ENCODE data around the gene TAMM41. TPM values are rescaled to one million over a fixed set of nuclear protein-coding genes. Genes with fewer than 3 reads are reported as not detected.
"Not testable (repeated sequence)": the region's sequence is repeated elsewhere in the genome, so short reads cannot be mapped to it uniquely, and the experiment has no call there.

Gene TAMM41
- total RNA-seq, 5 donors from 2014 or later (not counting 1 experiment from before 2014, with no cell fraction given): 19.6 to 43.3 (median 32.4) TPM

DNA sequence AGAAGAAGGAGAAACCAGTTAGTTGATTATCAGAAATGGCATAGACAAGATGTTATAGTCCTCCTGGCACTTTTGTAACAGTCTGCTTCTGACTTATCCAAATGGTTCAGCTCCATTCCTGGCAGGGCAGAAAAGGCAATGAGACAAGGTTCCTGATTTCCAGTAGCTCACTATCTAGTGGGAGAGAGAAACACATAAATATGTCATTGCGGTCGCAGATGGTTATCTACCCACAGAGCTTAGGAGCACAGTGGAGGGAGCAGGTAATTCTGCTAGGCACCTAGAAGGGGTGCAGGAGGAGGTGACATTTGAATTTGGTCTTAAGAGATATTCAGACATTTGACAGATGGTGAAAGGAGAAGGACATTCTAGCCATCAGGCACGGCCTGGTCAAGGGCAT is 78.1 kb downstream of the TAMM41 start:
- DNase-seq: no peak
- Histone ChIP-seq H3K4me1 (ENCODE audit: control insufficient read depth in 1 of 2, extremely low read depth in 1 of 2, insufficient read depth in 2 of 2, low read length in 2 of 2) (peaks cover 8 to 17% of the 10 kb centered on the region in 2 experiments), H3K4me3 (ENCODE audit: control insufficient read depth in 1 of 2, extremely low read depth in 1 of 2, low read length in 1 of 2) (no peak overlapping the region), H3K9me3 (no peaks in the 10 kb centered on the region), H3K27ac (ENCODE audit: low read length) (no peak overlapping the region), H3K36me3 (ENCODE audit: control insufficient read depth in 2 of 2, extremely low read depth in 1 of 2, insufficient read depth in 1 of 2, low read length in 1 of 2) (no peaks in the 10 kb centered on the region), H3K27me3 (replicated peaks in 1 of 2; ENCODE audit: control insufficient read depth in 2 of 2, extremely low read depth in 1 of 2, insufficient read depth in 2 of 2, low read length in 1 of 2) (no peaks in the 10 kb centered on the region)
- WGBS (ENCODE audit: insufficient coverage): 83% methylated on average over 1 of the region's 3 CpGs
- H3K36me3 Mint-ChIP-seq: no peaks in the 10 kb centered on the region
- H3K27me3 Mint-ChIP-seq: no peaks in the 10 kb centered on the region
- H3K4me3 Mint-ChIP-seq: peak overlapping the region in 1 of 3 donors; percentile 42
- no peaks in the 10 kb centered on the region for H3K9me3 Mint-ChIP-seq
- POLR2A ChIA-PET: no interaction called here
- ATAC-seq (replicated peaks in 1 of 4): no peak
- CTCF ChIA-PET: no interaction called here
- no peak overlapping the region for H3K27ac Mint-ChIP-seq
- H3K4me1 Mint-ChIP-seq: peaks cover 14 to 31% (median 24%) of the 10 kb centered on the region in 3 donors

DNA sequence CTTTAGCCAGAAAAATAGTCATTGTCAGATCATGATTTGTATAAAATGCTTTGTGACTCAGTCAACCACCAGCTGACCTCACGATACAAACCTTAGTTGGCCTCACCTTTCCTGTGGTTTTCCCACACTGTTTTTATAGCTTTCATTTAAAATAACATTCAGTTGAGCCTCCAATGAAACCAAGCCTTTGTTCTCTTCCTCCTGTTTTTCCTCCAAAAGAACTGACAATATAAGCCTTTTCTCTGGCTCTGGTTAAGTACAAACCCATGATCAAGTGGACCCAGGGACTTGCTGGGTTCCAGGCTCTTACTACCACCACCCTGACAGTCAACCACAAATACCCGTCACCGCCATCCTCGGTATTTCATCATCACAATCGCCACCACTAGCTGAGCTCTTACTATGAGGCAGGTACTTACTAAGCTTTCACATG is 81.7 kb downstream of the TAMM41 start:
- Mint-ChIP-seq H3K27ac (peak overlapping the region; percentile 33 to 86), H3K9me3 (no peaks in the 10 kb centered on the region), H3K36me3 (no peaks in the 10 kb centered on the region), H3K4me3 (no peak overlapping the region), H3K27me3 (no peaks in the 10 kb centered on the region), H3K4me1 (peaks cover 0 to 14% (median 9%) of the 10 kb centered on the region in 3 donors)
- ATAC-seq (replicated peaks in 1 of 4) (peak in 1 of 4 experiments; percentile 61), DNase-seq (no peak)
- ChIA-PET POLR2A (interaction anchor here in 1 of 2 donors (0.6 to 0.7 kb wide), 2 partner anchors 31 to 493 kb away, joined by 4 read pairs; partner anchors contain the start of gene ATG7), CTCF (interaction anchor here in 1 of 2 donors (0.6 kb wide), 1 partner anchor 472 kb away, joined by 5 read pairs; no protein-coding TSS in a partner anchor)
- Histone ChIP-seq H3K36me3 (ENCODE audit: control insufficient read depth in 2 of 2, extremely low read depth in 1 of 2, insufficient read depth in 1 of 2, low read length in 1 of 2) (no peaks in the 10 kb centered on the region), H3K9me3 (no peaks in the 10 kb centered on the region), H3K4me1 (ENCODE audit: control insufficient read depth in 1 of 2, extremely low read depth in 1 of 2, insufficient read depth in 2 of 2, low read length in 2 of 2) (peaks cover 1 to 3% of the 10 kb centered on the region in 2 experiments), H3K4me3 (ENCODE audit: control insufficient read depth in 1 of 2, extremely low read depth in 1 of 2, low read length in 1 of 2) (no peak overlapping the region), H3K27ac (ENCODE audit: low read length) (no peak overlapping the region), H3K27me3 (replicated peaks in 1 of 2; ENCODE audit: control insufficient read depth in 2 of 2, extremely low read depth in 1 of 2, insufficient read depth in 2 of 2, low read length in 1 of 2) (no peaks in the 10 kb centered on the region)
- 20% methylated on average over 1 of the region's 5 CpGs for WGBS (ENCODE audit: insufficient coverage)

DNA sequence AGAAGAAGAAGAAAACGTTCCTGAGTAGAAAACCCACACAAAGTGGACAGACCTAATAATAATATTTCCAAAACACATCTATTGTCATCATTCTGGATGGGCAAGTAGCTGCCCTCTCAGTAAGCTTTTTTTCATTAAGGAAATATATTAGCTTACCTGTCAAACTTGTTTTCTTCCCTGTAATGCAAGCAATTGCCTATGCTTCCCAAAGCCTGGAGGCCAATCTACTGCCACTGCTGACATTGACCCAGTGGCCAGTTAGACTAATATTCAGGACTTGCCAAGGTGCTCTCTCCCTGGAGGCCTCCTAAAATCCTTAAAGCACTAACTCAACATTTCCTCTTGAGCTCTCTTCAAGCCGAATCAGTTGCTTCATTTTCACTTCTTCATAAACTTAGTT is 86.7 kb downstream of the TAMM41 start:
- Mint-ChIP-seq H3K36me3 (no peaks in the 10 kb centered on the region), H3K4me1 (peaks cover 0 to 2% (median 2%) of the 10 kb centered on the region in 3 donors), H3K27me3 (no peaks in the 10 kb centered on the region), H3K9me3 (no peaks in the 10 kb centered on the region), H3K27ac (no peak overlapping the region), H3K4me3 (no peak overlapping the region)
- H3K4me1 ChIP-seq (ENCODE audit: control insufficient read depth in 1 of 2, extremely low read depth in 1 of 2, insufficient read depth in 2 of 2, low read length in 2 of 2): no peaks in the 10 kb centered on the region
- no peaks in the 10 kb centered on the region for H3K36me3 ChIP-seq (ENCODE audit: control insufficient read depth in 2 of 2, extremely low read depth in 1 of 2, insufficient read depth in 1 of 2, low read length in 1 of 2)
- ATAC-seq (replicated peaks in 1 of 4) (no peak), DNase-seq (no peak)
- H3K27ac ChIP-seq (ENCODE audit: low read length): no peak overlapping the region
- no peaks in the 10 kb centered on the region for H3K9me3 ChIP-seq
- ChIA-PET CTCF (no interaction called here), POLR2A (interaction anchor here (0.6 to 0.7 kb wide), 2 partner anchors 464 to 805 kb away, joined by 3 to 4 read pairs; no protein-coding TSS in a partner anchor)
- H3K4me3 ChIP-seq (ENCODE audit: control insufficient read depth in 1 of 2, extremely low read depth in 1 of 2, low read length in 1 of 2): no peak overlapping the region
- no CpG with 5 or more reads among the region's 2 CpGs for WGBS (ENCODE audit: insufficient coverage)
- H3K27me3 ChIP-seq (replicated peaks in 1 of 2; ENCODE audit: control insufficient read depth in 2 of 2, extremely low read depth in 1 of 2, insufficient read depth in 2 of 2, low read length in 1 of 2): peaks cover 0 to 7% of the 10 kb centered on the region in 2 experiments

DNA sequence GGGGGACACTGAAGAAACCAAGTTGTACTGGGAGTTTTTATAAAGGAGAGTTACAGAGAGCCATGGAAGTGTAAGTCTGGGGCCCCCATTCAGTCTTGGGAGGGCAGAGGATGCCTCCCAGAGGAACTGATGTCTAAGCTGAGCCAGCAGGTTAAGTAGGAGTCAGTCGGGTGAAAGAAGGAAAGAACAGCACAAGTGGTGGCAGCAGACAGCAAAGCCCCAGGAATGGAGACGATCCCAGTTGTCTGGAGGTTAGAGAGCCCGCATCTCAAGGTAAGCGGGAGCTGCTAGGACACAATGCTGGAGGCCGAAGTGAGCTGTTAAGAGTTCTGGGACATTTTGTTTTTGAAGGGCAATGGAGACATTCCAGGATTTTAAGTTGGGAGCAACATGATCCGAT is 88.8 kb downstream of the TAMM41 start:
- Histone ChIP-seq H3K4me1 (ENCODE audit: control insufficient read depth in 1 of 2, extremely low read depth in 1 of 2, insufficient read depth in 2 of 2, low read length in 2 of 2) (no peaks in the 10 kb centered on the region), H3K9me3 (no peaks in the 10 kb centered on the region), H3K27ac (ENCODE audit: low read length) (no peak overlapping the region), H3K4me3 (ENCODE audit: control insufficient read depth in 1 of 2, extremely low read depth in 1 of 2, low read length in 1 of 2) (no peak overlapping the region), H3K36me3 (ENCODE audit: control insufficient read depth in 2 of 2, extremely low read depth in 1 of 2, insufficient read depth in 1 of 2, low read length in 1 of 2) (no peaks in the 10 kb centered on the region), H3K27me3 (replicated peaks in 1 of 2; ENCODE audit: control insufficient read depth in 2 of 2, extremely low read depth in 1 of 2, insufficient read depth in 2 of 2, low read length in 1 of 2) (peaks cover 0 to 10% of the 10 kb centered on the region in 2 experiments)
- H3K36me3 Mint-ChIP-seq: no peaks in the 10 kb centered on the region
- POLR2A ChIA-PET: no interaction called here
- no peaks in the 10 kb centered on the region for H3K4me1 Mint-ChIP-seq
- H3K27me3 Mint-ChIP-seq: no peaks in the 10 kb centered on the region
- ATAC-seq (replicated peaks in 1 of 4) (no peak), DNase-seq (no peak)
- no peaks in the 10 kb centered on the region for H3K9me3 Mint-ChIP-seq
- no peak overlapping the region for H3K27ac Mint-ChIP-seq
- no peak overlapping the region for H3K4me3 Mint-ChIP-seq
- CTCF ChIA-PET: no interaction called here
- 85% methylated on average over 5 of the region's 6 CpGs for WGBS (ENCODE audit: insufficient coverage)

DNA sequence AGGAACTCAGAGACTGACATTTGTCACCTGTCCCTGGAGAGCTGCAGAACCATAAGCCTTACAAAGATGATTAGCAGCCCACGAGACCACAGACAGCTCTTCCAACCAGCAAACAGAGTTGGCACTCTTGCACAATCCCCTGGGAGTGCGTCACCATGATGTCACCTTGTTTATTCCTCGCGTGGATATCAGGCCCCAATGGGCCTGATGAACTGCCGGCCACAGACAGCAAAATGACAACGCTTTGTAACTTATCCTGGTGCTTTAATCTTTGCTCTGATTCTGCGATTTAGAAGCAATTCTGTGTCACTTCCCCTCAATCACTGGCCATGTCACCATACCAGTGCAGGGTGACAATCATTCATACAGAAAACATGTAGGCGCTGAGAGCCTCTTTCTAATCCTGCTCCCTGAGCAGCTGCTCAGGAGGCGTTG is 89.2 kb downstream of the TAMM41 start:
- no peak overlapping the region for H3K4me3 Mint-ChIP-seq
- Histone ChIP-seq H3K9me3 (no peaks in the 10 kb centered on the region), H3K36me3 (ENCODE audit: control insufficient read depth in 2 of 2, extremely low read depth in 1 of 2, insufficient read depth in 1 of 2, low read length in 1 of 2) (no peaks in the 10 kb centered on the region), H3K4me3 (ENCODE audit: control insufficient read depth in 1 of 2, extremely low read depth in 1 of 2, low read length in 1 of 2) (no peak overlapping the region), H3K27me3 (replicated peaks in 1 of 2; ENCODE audit: control insufficient read depth in 2 of 2, extremely low read depth in 1 of 2, insufficient read depth in 2 of 2, low read length in 1 of 2) (peaks cover 0 to 14% of the 10 kb centered on the region in 2 experiments), H3K4me1 (ENCODE audit: control insufficient read depth in 1 of 2, extremely low read depth in 1 of 2, insufficient read depth in 2 of 2, low read length in 2 of 2) (no peaks in the 10 kb centered on the region), H3K27ac (ENCODE audit: low read length) (no peak overlapping the region)
- no peaks in the 10 kb centered on the region for H3K27me3 Mint-ChIP-seq
- ChIA-PET POLR2A (no interaction called here), CTCF (no interaction called here)
- ATAC-seq (replicated peaks in 1 of 4) (no peak), DNase-seq (no peak)
- no peaks in the 10 kb centered on the region for H3K4me1 Mint-ChIP-seq
- no peaks in the 10 kb centered on the region for H3K36me3 Mint-ChIP-seq
- no peak overlapping the region for H3K27ac Mint-ChIP-seq
- no peaks in the 10 kb centered on the region for H3K9me3 Mint-ChIP-seq
- WGBS (ENCODE audit: insufficient coverage): 54% methylated on average over 7 of the region's 9 CpGs

DNA sequence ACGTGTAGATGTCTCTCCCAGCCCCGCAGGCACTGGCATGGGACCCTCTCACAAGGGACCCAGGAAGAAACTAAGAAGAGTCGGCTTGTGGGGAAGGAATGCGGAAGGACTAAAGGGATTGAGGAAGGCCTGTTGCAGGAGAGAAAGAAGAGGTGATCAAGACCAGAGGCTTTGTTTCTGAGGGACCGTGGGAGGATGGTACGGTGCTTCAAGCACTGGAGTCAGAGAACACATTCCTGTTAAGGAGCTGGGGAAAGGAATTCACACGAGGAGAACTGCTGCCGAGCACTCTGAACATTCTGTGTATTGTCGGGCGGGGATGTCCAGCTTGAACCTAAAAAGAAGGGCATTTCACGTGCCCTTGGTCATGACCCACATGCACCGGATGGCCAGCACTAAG is 91.4 kb downstream of the TAMM41 start:
- Histone ChIP-seq H3K4me1 (ENCODE audit: control insufficient read depth in 1 of 2, extremely low read depth in 1 of 2, insufficient read depth in 2 of 2, low read length in 2 of 2) (no peaks in the 10 kb centered on the region), H3K9me3 (no peaks in the 10 kb centered on the region), H3K27ac (ENCODE audit: low read length) (no peak overlapping the region), H3K36me3 (ENCODE audit: control insufficient read depth in 2 of 2, extremely low read depth in 1 of 2, insufficient read depth in 1 of 2, low read length in 1 of 2) (no peaks in the 10 kb centered on the region), H3K27me3 (replicated peaks in 1 of 2; ENCODE audit: control insufficient read depth in 2 of 2, extremely low read depth in 1 of 2, insufficient read depth in 2 of 2, low read length in 1 of 2) (peaks cover 0 to 14% of the 10 kb centered on the region in 2 experiments), H3K4me3 (ENCODE audit: control insufficient read depth in 1 of 2, extremely low read depth in 1 of 2, low read length in 1 of 2) (no peak overlapping the region)
- Mint-ChIP-seq H3K27me3 (no peaks in the 10 kb centered on the region), H3K36me3 (no peaks in the 10 kb centered on the region), H3K27ac (no peak overlapping the region), H3K9me3 (no peaks in the 10 kb centered on the region), H3K4me1 (no peaks in the 10 kb centered on the region), H3K4me3 (no peak overlapping the region)
- CTCF ChIA-PET: no interaction called here
- POLR2A ChIA-PET: no interaction called here
- ATAC-seq (replicated peaks in 1 of 4): no peak
- 82% methylated on average over 12 of the region's 12 CpGs for WGBS (ENCODE audit: insufficient coverage)
- DNase-seq: no peak

DNA sequence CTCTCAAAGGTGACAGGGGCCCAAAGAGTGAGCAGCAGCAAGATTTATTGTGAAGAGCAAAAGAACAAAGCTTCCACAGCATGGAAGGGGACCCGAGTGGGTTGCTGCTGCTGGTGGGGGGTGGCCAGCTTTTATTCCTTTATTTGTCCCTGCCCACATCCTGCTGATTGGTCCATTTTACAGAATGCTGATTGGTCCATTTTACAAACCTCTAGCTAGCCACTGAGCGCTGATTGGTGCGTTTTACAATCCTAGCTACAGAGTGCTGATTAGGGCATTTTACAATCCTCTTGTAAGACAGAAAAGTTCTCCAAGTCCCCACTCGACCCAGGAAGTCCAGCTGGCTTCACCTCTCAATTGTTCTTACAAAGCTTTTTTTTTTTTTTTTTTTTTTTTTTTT is 94.4 kb downstream of the TAMM41 start:
- H3K4me3 ChIP-seq (ENCODE audit: control insufficient read depth in 1 of 2, extremely low read depth in 1 of 2, low read length in 1 of 2); H3K36me3 ChIP-seq (ENCODE audit: control insufficient read depth in 2 of 2, extremely low read depth in 1 of 2, insufficient read depth in 1 of 2, low read length in 1 of 2); H3K27ac ChIP-seq (ENCODE audit: low read length); H3K4me1 Mint-ChIP-seq; DNase-seq; H3K9me3 Mint-ChIP-seq; H3K4me1 ChIP-seq (ENCODE audit: control insufficient read depth in 1 of 2, extremely low read depth in 1 of 2, insufficient read depth in 2 of 2, low read length in 2 of 2); H3K9me3 ChIP-seq; ATAC-seq (replicated peaks in 1 of 4); H3K27ac Mint-ChIP-seq; H3K4me3 Mint-ChIP-seq; H3K36me3 Mint-ChIP-seq; CTCF ChIA-PET; H3K27me3 Mint-ChIP-seq: not testable (repeated sequence)
- WGBS (ENCODE audit: insufficient coverage): 60% methylated on average over 1 of the region's 4 CpGs
- H3K27me3 ChIP-seq (replicated peaks in 1 of 2; ENCODE audit: control insufficient read depth in 2 of 2, extremely low read depth in 1 of 2, insufficient read depth in 2 of 2, low read length in 1 of 2): peaks cover 0 to 10% of the 10 kb centered on the region in 2 experiments
- POLR2A ChIA-PET: interaction anchor here in 1 of 2 donors (0.6 kb wide), 1 partner anchor 1483 kb away, joined by 3 read pairs; no protein-coding TSS in a partner anchor

All from T-cell (primary cell).